ENCODE measurements around the gene DEPDC1B. TPM values are rescaled to one million over a fixed set of nuclear protein-coding genes. Genes with fewer than 3 reads are reported as not detected.

The DEPDC1B gene
- total RNA-seq, 1 experiment from 2014 or later: 29.2 TPM

DNA sequence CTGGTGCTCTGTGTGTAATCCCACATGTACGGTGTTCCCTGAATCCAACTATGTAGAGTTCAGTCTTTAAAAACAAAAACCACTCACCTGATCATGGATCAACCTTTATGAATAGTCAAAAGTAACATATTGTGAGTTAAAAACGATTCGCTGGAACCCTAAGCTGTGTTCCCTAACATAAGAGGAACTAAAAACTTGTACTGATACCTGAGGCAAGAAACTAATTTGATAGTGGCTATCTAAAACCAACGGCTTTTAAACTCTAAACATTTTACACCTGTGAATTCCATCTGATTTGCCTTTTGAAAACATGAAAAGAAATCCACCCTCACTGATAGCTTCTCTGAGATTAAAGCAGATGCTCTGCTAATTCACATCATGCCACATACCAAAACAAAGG, 101.5 kb downstream of the DEPDC1B start:
- no TSS peak for BruUV-seq (replicated peaks)

GRCh38 chr5:60597572-60598320, 102.2 kb downstream of the DEPDC1B start:
- H3K79me2 ChIP-seq (ENCODE audit: low read depth): no peaks in the 10 kb centered on the region
- H3K4me3 ChIP-seq: no peak overlapping the region
- BruUV-seq (replicated peaks): no TSS peak
- TF ChIP-seq, protein P1, sequence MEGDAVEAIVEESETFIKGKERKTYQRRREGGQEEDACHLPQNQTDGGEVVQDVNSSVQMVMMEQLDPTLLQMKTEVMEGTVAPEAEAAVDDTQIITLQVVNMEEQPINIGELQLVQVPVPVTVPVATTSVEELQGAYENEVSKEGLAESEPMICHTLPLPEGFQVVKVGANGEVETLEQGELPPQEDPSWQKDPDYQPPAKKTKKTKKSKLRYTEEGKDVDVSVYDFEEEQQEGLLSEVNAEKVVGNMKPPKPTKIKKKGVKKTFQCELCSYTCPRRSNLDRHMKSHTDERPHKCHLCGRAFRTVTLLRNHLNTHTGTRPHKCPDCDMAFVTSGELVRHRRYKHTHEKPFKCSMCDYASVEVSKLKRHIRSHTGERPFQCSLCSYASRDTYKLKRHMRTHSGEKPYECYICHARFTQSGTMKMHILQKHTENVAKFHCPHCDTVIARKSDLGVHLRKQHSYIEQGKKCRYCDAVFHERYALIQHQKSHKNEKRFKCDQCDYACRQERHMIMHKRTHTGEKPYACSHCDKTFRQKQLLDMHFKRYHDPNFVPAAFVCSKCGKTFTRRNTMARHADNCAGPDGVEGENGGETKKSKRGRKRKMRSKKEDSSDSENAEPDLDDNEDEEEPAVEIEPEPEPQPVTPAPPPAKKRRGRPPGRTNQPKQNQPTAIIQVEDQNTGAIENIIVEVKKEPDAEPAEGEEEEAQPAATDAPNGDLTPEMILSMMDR (conservative IDR thresholded peaks at IDR 0.05): no peak
- TF ChIP-seq EZH2 (IDR thresholded peaks at IDR 0.05; ENCODE audit: low read depth): no peak
- CTCF ChIA-PET: no interaction called here
- no peaks in the 10 kb centered on the region for H3K9me2 ChIP-seq (ENCODE audit: insufficient read depth)
- H3K36me3 ChIP-seq (ENCODE audit: low read depth): no peaks in the 10 kb centered on the region
- no peak overlapping the region for H2AFZ ChIP-seq
- H3K27ac ChIP-seq: no peak overlapping the region
- POLR2A ChIA-PET (ENCODE audit: unreplicated experiment): interaction anchor here (0.6 kb wide), 1 partner anchor 16 kb away, joined by 4 read pairs; no protein-coding TSS in a partner anchor
- no peaks in the 10 kb centered on the region for H4K20me1 ChIP-seq (ENCODE audit: insufficient read depth)
- H3K4me1 ChIP-seq (replicated peaks; ENCODE audit: insufficient read depth): no peaks in the 10 kb centered on the region
- no peaks in the 10 kb centered on the region for H3F3A ChIP-seq (ENCODE audit: insufficient read depth, low read depth)
- H3K9me3 ChIP-seq (ENCODE audit: insufficient read depth, low read depth): no peaks in the 10 kb centered on the region
- H3K27me3 ChIP-seq (ENCODE audit: insufficient read depth, low read depth): no peaks in the 10 kb centered on the region
- H3K4me2 ChIP-seq: no peak overlapping the region
- intact Hi-C loops (cut with micrococcal nuclease; ENCODE audit: unreplicated experiment): no loop called here
- DNase-seq: no peak

More for the DNA sequence above, 101.5 kb downstream of the DEPDC1B start:
- Histone ChIP-seq H3K36me3 (ENCODE audit: low read depth) (no peaks in the 10 kb centered on the region), H2AFZ (no peak overlapping the region), H3K79me2 (ENCODE audit: low read depth) (no peaks in the 10 kb centered on the region), H3K4me1 (replicated peaks; ENCODE audit: insufficient read depth) (no peaks in the 10 kb centered on the region), H3F3A (ENCODE audit: insufficient read depth, low read depth) (no peaks in the 10 kb centered on the region), H3K4me2 (no peak overlapping the region), H3K27ac (no peak overlapping the region), H3K4me3 (no peak overlapping the region), H3K9me3 (ENCODE audit: insufficient read depth, low read depth) (no peaks in the 10 kb centered on the region), H3K27me3 (ENCODE audit: insufficient read depth, low read depth) (no peaks in the 10 kb centered on the region), H3K9me2 (ENCODE audit: insufficient read depth) (no peaks in the 10 kb centered on the region), H4K20me1 (ENCODE audit: insufficient read depth) (no peaks in the 10 kb centered on the region)
- DNase-seq: no peak
- TF ChIP-seq, protein P1 (conservative IDR thresholded peaks at IDR 0.05): no peak
- TF ChIP-seq EZH2 (IDR thresholded peaks at IDR 0.05; ENCODE audit: low read depth): no peak
- POLR2A ChIA-PET (ENCODE audit: unreplicated experiment): no interaction called here
- CTCF ChIA-PET: no interaction called here
- intact Hi-C loops (cut with micrococcal nuclease; ENCODE audit: unreplicated experiment): no loop called here

GRCh38 chr5:60594715-60595477, 105.1 kb downstream of the DEPDC1B start:
- Histone ChIP-seq H3F3A (ENCODE audit: insufficient read depth, low read depth) (no peaks in the 10 kb centered on the region), H3K36me3 (ENCODE audit: low read depth) (no peaks in the 10 kb centered on the region), H3K27me3 (ENCODE audit: insufficient read depth, low read depth) (no peaks in the 10 kb centered on the region), H3K4me1 (replicated peaks; ENCODE audit: insufficient read depth) (no peaks in the 10 kb centered on the region), H2AFZ (no peak overlapping the region), H3K9me3 (ENCODE audit: insufficient read depth, low read depth) (no peaks in the 10 kb centered on the region), H3K4me3 (no peak overlapping the region), H3K4me2 (no peak overlapping the region), H3K9me2 (ENCODE audit: insufficient read depth) (no peaks in the 10 kb centered on the region), H4K20me1 (ENCODE audit: insufficient read depth) (no peaks in the 10 kb centered on the region), H3K27ac (no peak overlapping the region), H3K79me2 (ENCODE audit: low read depth) (no peaks in the 10 kb centered on the region)
- intact Hi-C loops (cut with micrococcal nuclease; ENCODE audit: unreplicated experiment): loop anchor here (5.0 kb wide), 1 partner anchor 108 kb away; no protein-coding TSS in a partner anchor
- BruUV-seq (replicated peaks): no TSS peak
- TF ChIP-seq, protein P1 (conservative IDR thresholded peaks at IDR 0.05): no peak
- TF ChIP-seq EZH2 (IDR thresholded peaks at IDR 0.05; ENCODE audit: low read depth): no peak
- ChIA-PET POLR2A (ENCODE audit: unreplicated experiment) (interaction anchor here (0.5 kb wide), 1 partner anchor 719 kb away, joined by 3 read pairs; no protein-coding TSS in a partner anchor), CTCF (no interaction called here)
- no peak for DNase-seq
